GM19023 (cell line): ENCODE results near the gene DYNLT2.
"Not testable (repeated sequence)": the region's sequence is repeated elsewhere in the genome, so short reads cannot be mapped to it uniquely, and the experiment has no call there.

Source experiments
- ATAC-seq: cut with Tn5 transposase; IDR thresholded peaks from one replicate; pipeline ENCODE4 v1.9.1; 2021; ENCODE audit warnings: mild to moderate bottlenecking, moderate library complexity; ENCODE audit not compliant: unreplicated experiment

The DYNLT2 gene

GRCh38 chr6:169701954-169702839 is 49.2 kb downstream of the DYNLT2 start, which contains the start of the genes C6orf120 and WDR27:
Gene C6orf120 (plus strand): TSS chr6:169702126. CDS start chr6:169702460, 334 bp downstream.
Gene WDR27 (minus strand): TSS chr6:169702029. CDS start chr6:169689005, 13,024 bp downstream.
- ATAC-seq = peak; percentile 93

DNA sequence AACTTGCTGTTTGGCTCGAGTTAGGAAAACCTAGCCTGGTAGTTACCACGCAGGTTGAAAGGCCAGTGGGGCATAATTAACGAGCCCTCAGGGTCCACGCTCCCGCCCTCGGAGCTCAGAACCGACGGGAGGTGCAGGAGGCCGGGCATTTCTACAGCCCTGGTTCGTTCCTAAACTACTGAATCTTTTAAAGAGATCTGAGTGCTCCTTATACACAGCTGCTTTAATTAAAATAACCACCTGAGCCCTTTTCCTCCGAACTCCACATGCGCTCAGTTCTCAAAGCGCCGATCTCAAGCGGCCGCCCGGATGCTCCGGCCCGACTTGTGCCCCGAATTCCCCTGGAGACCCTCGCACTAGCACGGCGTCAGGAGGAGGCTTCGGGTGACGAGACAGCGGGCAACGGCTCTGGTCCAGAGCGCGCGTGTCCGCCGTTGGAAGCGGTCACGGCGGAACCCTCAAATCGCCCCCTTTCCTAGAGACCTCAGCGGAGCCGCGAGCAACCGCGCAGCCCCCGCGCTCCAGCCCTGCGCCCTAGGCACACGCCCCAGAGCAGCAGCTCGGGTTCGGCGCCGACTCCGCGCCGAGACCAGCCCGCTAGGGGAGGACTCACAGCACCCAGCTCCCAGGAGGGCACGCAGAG is 49.9 kb downstream of the DYNLT2 start:
- ATAC-seq = peak; percentile 11

- ATAC-seq = no peak
Observed at GRCh38 chr6:169700296-169700695, 51.1 kb downstream of the DYNLT2 start.

GRCh38 chr6:169697115-169697514 is 54.3 kb downstream of the DYNLT2 start:
- not testable (repeated sequence) for ATAC-seq

DNA sequence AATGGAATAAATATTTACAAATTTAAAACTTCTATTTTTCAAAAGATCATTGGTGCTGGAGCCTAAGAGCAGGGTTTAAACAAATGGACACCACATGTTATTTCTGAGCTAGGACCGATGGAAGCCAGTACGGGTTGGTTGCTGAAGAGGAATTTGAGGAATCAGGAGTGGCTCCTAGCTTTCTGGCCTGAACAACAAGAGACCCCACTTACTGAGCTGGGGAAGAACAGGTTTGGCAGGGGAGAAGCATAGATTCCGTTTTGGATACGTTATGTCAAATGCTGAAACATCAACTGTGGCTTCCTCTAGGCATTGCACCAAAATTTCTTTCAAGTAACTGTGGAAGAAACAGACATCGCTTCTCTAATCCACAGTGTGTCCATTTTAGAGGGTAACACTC is 56.2 kb downstream of the DYNLT2 start:
- ATAC-seq = no peak

DNA sequence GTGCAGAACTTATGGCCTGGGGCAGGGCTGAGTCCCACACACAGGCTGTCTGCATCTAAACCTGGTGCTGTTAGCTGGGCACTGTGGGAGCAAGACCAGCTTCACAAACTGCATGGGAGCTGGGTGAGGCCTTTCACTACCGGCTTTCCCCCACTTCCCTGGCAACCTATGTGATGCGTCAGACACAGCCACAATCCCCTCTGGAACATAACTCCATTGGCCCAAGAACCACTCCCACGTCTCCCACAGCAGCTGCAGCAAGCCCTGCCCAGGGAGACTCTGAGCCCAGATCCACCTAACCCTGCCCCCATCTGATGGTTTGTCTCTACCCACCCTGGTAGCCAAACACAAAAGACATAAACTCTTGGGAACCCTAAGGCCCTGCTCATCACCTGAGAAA is 58.9 kb downstream of the DYNLT2 start:
- no peak for ATAC-seq

GRCh38 chr6:169691260-169691659 is 60.1 kb downstream of the DYNLT2 start:
- ATAC-seq = no peak
